Thoracic aorta (tissue), 2 donors: ENCODE data around the gene EHF. TPM values are rescaled to one million over a fixed set of nuclear protein-coding genes. Genes with fewer than 3 reads are reported as not detected.

Experiments used
- ATAC-seq: fragments of 150-250 bp; one replicate; pipeline ENCODE4 v1.8.0; 2017; ENCODE audit warnings: low read depth; ENCODE audit not compliant: insufficient number of reproducible peaks, low FRiP score
- DNase-seq: peaks from one replicate; pipeline ENCODE4 v3.0.0-alpha.2; 2020; ENCODE audit warnings: low spot score
- H3K27ac ChIP-seq, 2 donors: fragments of 200-600 bp; sonication (generic); 1 replicate in 1 of 2; 2 replicates in 1 of 2; pipeline ENCODE4 v1.5.1; 2016; ENCODE audit warnings: mild to moderate bottlenecking in 2 of 2, moderate library complexity in 2 of 2
- H3K27me3 ChIP-seq: fragments of 200-600 bp; sonication (generic); replicated peaks from 2 replicates; pipeline ENCODE4 v1.6.0; 2016; ENCODE audit warnings: mild to moderate bottlenecking; ENCODE audit not compliant: insufficient read depth
- H3K36me3 ChIP-seq: fragments of 200-600 bp; sonication (generic); one replicate; pipeline ENCODE4 v1.5.1; 2016
- H3K4me1 ChIP-seq, 2 donors: fragments of 200-600 bp; sonication (generic); 1 replicate in 1 of 2; 2 replicates in 1 of 2; pipeline versions ENCODE4 v1.5.1 to v1.6.0; 2016; ENCODE audit warnings: low read depth in 2 of 2, mild to moderate bottlenecking in 1 of 2; ENCODE audit not compliant: control insufficient read depth in 1 of 2
- H3K4me3 ChIP-seq: fragments of 200-600 bp; sonication (generic); 2 replicates; pipeline ENCODE4 v1.5.1; 2016; ENCODE audit warnings: mild to moderate bottlenecking
- H3K9me3 ChIP-seq: fragments of 200-600 bp; sonication (generic); 2 replicates; pipeline ENCODE4 v1.5.1; 2016
- total RNA-seq, 2 donors: library from RNA; depleted of rRNA; stranded (reverse); fragments of >200 nt; gene quantifications; one replicate each; pipeline versions ENCODE4 v1.1.0 to v1.2.3, GENCODE V29; 2016
- TF ChIP-seq, protein P1 (sequence below): fragments of 200-600 bp; sonication (generic); IDR thresholded peaks from one replicate; pipeline ENCODE4 v1.5.1; 2019; ENCODE audit warnings: antibody characterized with exemption

The EHF gene
- total RNA-seq, 2 donors from 2014 or later, result 0.14 TPM

GRCh38 chr11:34634694-34635062 is 13.8 kb downstream of the EHF start:
- DNase-seq (no peak), ATAC-seq (no peak)
- Histone ChIP-seq H3K36me3 (no peaks in the 10 kb centered on the region), H3K4me1 (peaks cover 0 to 8% of the 10 kb centered on the region in 2 donors), H3K27ac (no peak overlapping the region), H3K9me3 (no peaks in the 10 kb centered on the region), H3K27me3 (no peaks in the 10 kb centered on the region), H3K4me3 (no peak overlapping the region)
- TF ChIP-seq, protein P1, sequence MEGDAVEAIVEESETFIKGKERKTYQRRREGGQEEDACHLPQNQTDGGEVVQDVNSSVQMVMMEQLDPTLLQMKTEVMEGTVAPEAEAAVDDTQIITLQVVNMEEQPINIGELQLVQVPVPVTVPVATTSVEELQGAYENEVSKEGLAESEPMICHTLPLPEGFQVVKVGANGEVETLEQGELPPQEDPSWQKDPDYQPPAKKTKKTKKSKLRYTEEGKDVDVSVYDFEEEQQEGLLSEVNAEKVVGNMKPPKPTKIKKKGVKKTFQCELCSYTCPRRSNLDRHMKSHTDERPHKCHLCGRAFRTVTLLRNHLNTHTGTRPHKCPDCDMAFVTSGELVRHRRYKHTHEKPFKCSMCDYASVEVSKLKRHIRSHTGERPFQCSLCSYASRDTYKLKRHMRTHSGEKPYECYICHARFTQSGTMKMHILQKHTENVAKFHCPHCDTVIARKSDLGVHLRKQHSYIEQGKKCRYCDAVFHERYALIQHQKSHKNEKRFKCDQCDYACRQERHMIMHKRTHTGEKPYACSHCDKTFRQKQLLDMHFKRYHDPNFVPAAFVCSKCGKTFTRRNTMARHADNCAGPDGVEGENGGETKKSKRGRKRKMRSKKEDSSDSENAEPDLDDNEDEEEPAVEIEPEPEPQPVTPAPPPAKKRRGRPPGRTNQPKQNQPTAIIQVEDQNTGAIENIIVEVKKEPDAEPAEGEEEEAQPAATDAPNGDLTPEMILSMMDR, result no peak

DNA sequence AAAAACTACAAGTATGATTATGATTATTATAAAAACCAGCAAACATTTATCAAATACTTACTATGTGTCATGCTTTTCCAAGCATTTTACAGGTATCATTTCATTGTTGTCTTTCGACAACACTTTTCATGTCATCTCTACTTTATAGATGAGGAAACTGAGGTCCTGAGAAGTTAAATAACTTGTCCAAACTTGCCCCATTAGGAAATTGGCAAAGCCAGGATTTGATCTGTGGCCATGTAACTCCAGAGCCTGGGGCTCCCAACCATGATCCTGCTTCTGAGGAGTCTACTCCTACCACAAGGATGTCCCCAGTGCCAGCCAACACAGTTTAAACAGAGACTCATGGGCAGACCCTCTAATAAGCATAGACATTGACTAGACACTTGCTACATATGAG is 15.2 kb downstream of the EHF start:
- H3K4me3 ChIP-seq, result no peak overlapping the region
- no peak for DNase-seq
- H3K4me1 ChIP-seq, result peaks cover 0 to 8% of the 10 kb centered on the region in 2 donors
- H3K9me3 ChIP-seq, result no peaks in the 10 kb centered on the region
- TF ChIP-seq, protein P1, result no peak
- ATAC-seq, result no peak
- no peaks in the 10 kb centered on the region for H3K36me3 ChIP-seq
- H3K27me3 ChIP-seq, result no peaks in the 10 kb centered on the region
- no peak overlapping the region for H3K27ac ChIP-seq

DNA sequence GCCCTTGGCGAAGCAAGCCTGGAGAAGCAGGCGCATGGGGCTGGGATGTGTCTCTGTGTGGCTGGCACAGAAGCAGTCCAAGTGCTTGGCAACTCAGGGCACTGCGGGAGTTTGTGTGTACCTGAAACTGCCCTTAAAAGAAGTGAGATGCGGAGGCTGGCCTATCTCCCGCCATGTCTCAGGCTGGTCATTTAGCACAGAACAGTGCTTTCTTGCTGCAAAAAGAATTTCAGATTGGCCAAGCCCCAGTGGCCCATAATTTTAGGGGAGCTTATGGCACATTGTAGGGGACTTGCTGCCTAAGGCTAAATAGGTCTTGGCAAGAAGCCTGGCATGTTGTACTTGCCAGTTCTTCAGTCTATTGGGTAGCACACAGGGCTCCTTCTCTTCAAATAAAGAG is 16.4 kb downstream of the EHF start:
- H3K36me3 ChIP-seq, result no peaks in the 10 kb centered on the region
- H3K27me3 ChIP-seq, result no peaks in the 10 kb centered on the region
- no peaks in the 10 kb centered on the region for H3K9me3 ChIP-seq
- TF ChIP-seq, protein P1, result no peak
- no peak overlapping the region for H3K27ac ChIP-seq
- DNase-seq (no peak), ATAC-seq (no peak)
- no peak overlapping the region for H3K4me3 ChIP-seq
- H3K4me1 ChIP-seq, result peaks cover 0 to 7% of the 10 kb centered on the region in 2 donors

GRCh38 chr11:34638897-34639296 is 18.0 kb downstream of the EHF start:
- no peak for ATAC-seq
- no peak overlapping the region for H3K27ac ChIP-seq

DNA sequence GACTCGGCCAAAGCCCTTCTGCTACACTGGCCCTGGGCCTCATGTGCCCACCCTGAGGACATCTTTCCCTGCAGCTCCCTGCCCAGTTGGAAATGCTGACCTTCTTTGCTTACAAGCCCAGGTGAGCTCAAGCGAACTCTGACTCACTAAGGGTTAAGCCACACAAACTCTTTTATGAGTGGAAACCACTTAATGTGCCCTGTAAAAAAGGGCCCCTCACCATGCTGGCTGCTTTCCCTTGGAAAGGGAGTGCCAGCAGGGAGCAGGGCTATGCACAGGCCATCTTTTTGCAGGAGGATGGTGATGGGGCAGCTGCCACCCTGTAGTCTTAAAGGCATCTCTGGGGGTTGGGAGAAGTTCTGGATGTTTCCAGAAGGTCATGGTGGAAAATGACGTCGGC is 18.7 kb downstream of the EHF start:
- no peaks in the 10 kb centered on the region for H3K4me1 ChIP-seq
- H3K27ac ChIP-seq, result no peak overlapping the region
- no peaks in the 10 kb centered on the region for H3K36me3 ChIP-seq
- H3K4me3 ChIP-seq, result no peak overlapping the region
- TF ChIP-seq, protein P1, result no peak
- DNase-seq (no peak), ATAC-seq (no peak)
- H3K9me3 ChIP-seq, result no peaks in the 10 kb centered on the region
- no peaks in the 10 kb centered on the region for H3K27me3 ChIP-seq

More at GRCh38 chr11:34638897-34639296, 18.0 kb downstream of the EHF start:
- no peaks in the 10 kb centered on the region for H3K36me3 ChIP-seq
- TF ChIP-seq, protein P1, result no peak
- H3K4me1 ChIP-seq, result no peaks in the 10 kb centered on the region
- no peak overlapping the region for H3K4me3 ChIP-seq
- no peaks in the 10 kb centered on the region for H3K27me3 ChIP-seq
- H3K9me3 ChIP-seq, result no peaks in the 10 kb centered on the region
- DNase-seq, result no peak
